Pancreas (tissue), 10 donors: Measurements from ENCODE around the gene EPHX1. TPM values are rescaled to one million over a fixed set of nuclear protein-coding genes. Genes with fewer than 3 reads are reported as not detected.

ENCODE experiments used
- ATAC-seq, 4 donors: fragments of 200-7000 bp; cut with Tn5 transposase; one replicate each; pipeline versions ENCODE4 v1.8.0 to v1.9.1; 2020; ENCODE audit warnings: mild to moderate bottlenecking in 4 of 4, moderate library complexity in 4 of 4
- DNase-seq, 6 donors: peaks; one replicate each; pipeline ENCODE4 v3.0.0-alpha.2; 2020
- FAIRE-seq: peaks from 2 replicates; lab custom pipeline; 2012; peaks lifted over from hg19 to GRCh38; lab: Jason Lieb, UNC
- H3K27ac ChIP-seq, 4 donors: fragments of 200-600 bp; sonication (generic); 1 replicate in 3 of 4; 2 replicates in 1 of 4; pipeline versions ENCODE4 v1.5.0 to v1.8.0; 2020
- H3K27me3 ChIP-seq, 4 donors: fragments of 200-600 bp; one replicate each; pipeline ENCODE4 v1.8.0; 2021
- H3K36me3 ChIP-seq, 3 donors: fragments of 200-600 bp; sonication (generic) in 1 of 3; one replicate each; pipeline versions ENCODE4 v1.5.0 to v1.8.0; 2020 to 2021
- H3K4me1 ChIP-seq, 3 donors: fragments of 200-600 bp; one replicate each; pipeline ENCODE4 v1.8.0; 2021
- H3K4me3 ChIP-seq, 4 donors: fragments of 200-600 bp; sonication (generic) in 2 of 4; one replicate each; pipeline versions ENCODE4 v1.5.0 to v1.8.0; 2020 to 2021
- H3K9me3 ChIP-seq, 4 donors: fragments of 200-600 bp; one replicate each; pipeline ENCODE4 v1.8.0; 2021
- WGBS, 2 donors: extraction: QIAGEN DNeasy Blood & Tissue Kit; methylation state at CpG; one replicate each; pipeline ENCODE4 v1.1.7; 2013; 5-methylcytosine and 5-hydroxymethylcytosine counted together
- intact Hi-C, 3 donors: fragments of 100-400 bp; cut with DNase I; formaldehyde crosslinking; loops; one replicate each; pipeline versions ENCODE4 v1.11.1 to v1.14.2; 2022
- polyA plus RNA-seq, 2 donors: library from polyadenylated mRNA; stranded (reverse); fragments of 200-250 nt; gene quantifications; one replicate each; pipeline ENCODE4 v1.2.3, GENCODE V29; 2013
- total RNA-seq, 6 donors: library from RNA; stranded (reverse); fragmentation: NEBNext Ultra II Directional in 4 of 6; extraction: Animal tissue kit (Norgen Biotek cat#: 25700) in 4 of 6; gene quantifications; one replicate each; pipeline versions ENCODE4 v1.2.1 to v1.2.4, GENCODE V29; 2021 to 2023
- TF ChIP-seq, protein P1 (sequence below), 4 donors: fragments of 200-600 bp; sonication (generic) in 3 of 4; IDR thresholded peaks; one replicate each; pipeline versions ENCODE4 v1.5.0 to v1.8.0; 2021; ENCODE audit warnings: antibody characterized with exemption in 4 of 4
- donor health status: healthy with polysubstance abuse.
- donor health status: DM: no; HTN: no; CAD: no; lungs with moderate emphysema.
- donor health status: DM: no; HTN: no; CAD: no.
- donor health status: control.
- donor health status: control.
- donor health status: Bipolar disorder and iron deficiency.
- donor health status: DM: yes; HTN: yes; CAD: no.
- donor health status: DM: no; HTN: no; CAD: no.
- donor health status: DM: no; HTN: no; CAD: no.
- donor health status: DM: yes; HTN: yes; CAD: no.

EPHX1 gene
- total and polyA plus RNA-seq, 8 donors = 26.1 to 168 (median 124) TPM

DNA sequence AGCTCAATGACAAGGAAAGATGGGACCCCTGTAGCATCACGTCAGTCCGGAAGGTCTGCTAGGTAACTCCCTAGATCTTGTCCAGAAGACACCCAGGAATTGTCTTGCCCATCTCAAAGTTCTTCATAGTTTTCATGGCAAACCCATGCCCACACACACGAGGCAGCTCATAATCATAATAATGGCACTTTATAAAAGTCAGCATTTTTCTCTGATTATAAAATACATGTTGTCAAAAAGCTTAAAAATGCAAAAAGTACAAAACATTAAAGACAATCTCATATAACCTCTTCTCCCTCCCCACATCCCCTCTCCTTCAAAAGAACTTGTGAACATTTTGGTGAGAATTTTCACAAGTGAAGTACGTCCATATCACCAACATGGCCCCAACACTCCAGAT lies 30.8 kb downstream of the EPHX1 start:
- ATAC-seq = no peak
- Histone ChIP-seq H3K36me3 (peaks cover 0 to 57% (median 28%) of the 10 kb centered on the region in 3 donors), H3K27me3 (no peaks in the 10 kb centered on the region), H3K4me3 (no peak overlapping the region), H3K4me1 (peaks cover 0 to 5% (median under 1%) of the 10 kb centered on the region in 3 donors), H3K27ac (no peak overlapping the region), H3K9me3 (no peaks in the 10 kb centered on the region)
- DNase-seq = peak in 1 of 6 donors; percentile 3
- FAIRE-seq = no peak
- intact Hi-C loops = loop anchor here in 1 of 3 donors (5.0 kb wide), 1 partner anchor 58 kb away; no protein-coding TSS in a partner anchor
- 87 to 93% methylated on average over 4 of the region's 4 CpGs for WGBS, 2 donors
- TF ChIP-seq, protein P1, sequence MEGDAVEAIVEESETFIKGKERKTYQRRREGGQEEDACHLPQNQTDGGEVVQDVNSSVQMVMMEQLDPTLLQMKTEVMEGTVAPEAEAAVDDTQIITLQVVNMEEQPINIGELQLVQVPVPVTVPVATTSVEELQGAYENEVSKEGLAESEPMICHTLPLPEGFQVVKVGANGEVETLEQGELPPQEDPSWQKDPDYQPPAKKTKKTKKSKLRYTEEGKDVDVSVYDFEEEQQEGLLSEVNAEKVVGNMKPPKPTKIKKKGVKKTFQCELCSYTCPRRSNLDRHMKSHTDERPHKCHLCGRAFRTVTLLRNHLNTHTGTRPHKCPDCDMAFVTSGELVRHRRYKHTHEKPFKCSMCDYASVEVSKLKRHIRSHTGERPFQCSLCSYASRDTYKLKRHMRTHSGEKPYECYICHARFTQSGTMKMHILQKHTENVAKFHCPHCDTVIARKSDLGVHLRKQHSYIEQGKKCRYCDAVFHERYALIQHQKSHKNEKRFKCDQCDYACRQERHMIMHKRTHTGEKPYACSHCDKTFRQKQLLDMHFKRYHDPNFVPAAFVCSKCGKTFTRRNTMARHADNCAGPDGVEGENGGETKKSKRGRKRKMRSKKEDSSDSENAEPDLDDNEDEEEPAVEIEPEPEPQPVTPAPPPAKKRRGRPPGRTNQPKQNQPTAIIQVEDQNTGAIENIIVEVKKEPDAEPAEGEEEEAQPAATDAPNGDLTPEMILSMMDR (IDR thresholded peaks at IDR 0.05) = no peak

DNA sequence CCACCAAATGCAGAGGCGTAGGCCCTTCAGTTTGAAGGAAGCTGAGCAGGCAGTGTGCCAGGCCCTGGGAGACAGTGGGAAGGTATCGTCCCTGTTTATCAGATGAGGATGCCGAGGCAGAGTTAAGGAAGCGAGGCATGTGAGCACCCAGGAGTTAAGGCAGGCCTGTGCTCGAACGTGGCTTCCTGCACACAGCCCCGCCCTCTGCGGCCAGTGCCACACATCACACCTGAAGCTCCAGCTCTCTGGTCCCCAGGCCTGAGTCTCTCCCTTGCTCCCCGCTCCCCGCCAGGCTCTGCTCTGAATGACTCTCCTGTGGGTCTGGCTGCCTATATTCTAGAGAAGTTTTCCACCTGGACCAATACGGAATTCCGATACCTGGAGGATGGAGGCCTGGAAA lies 32.1 kb downstream of the EPHX1 start:
- Histone ChIP-seq H3K4me3 (no peak overlapping the region), H3K36me3 (peaks cover 0 to 70% (median 40%) of the 10 kb centered on the region in 3 donors), H3K27ac (no peak overlapping the region), H3K9me3 (no peaks in the 10 kb centered on the region), H3K4me1 (peaks cover 0 to 4% (median under 1%) of the 10 kb centered on the region in 3 donors), H3K27me3 (no peaks in the 10 kb centered on the region)
- intact Hi-C loops = loop anchor here in 1 of 3 donors (5.0 kb wide), 1 partner anchor 60 kb away; no protein-coding TSS in a partner anchor
- WGBS, 2 donors = 70 to 78% methylated on average over 12 of the region's 12 CpGs
- ATAC-seq (no peak), DNase-seq (peak in 1 of 6 donors; percentile 53), FAIRE-seq (no peak)
- TF ChIP-seq, protein P1 (IDR thresholded peaks at IDR 0.05) = no peak

- 74 to 82% methylated on average over 6 of the region's 6 CpGs for WGBS, 2 donors
- DNase-seq (peak in 1 of 6 donors; percentile 35), ATAC-seq (no peak), FAIRE-seq (no peak)
- TF ChIP-seq, protein P1 (IDR thresholded peaks at IDR 0.05) = no peak
- intact Hi-C loops = loop anchor here in 1 of 3 donors (5.0 kb wide), 1 partner anchor 61 kb away; no protein-coding TSS in a partner anchor
- Histone ChIP-seq H3K36me3 (peaks cover 0 to 73% (median 40%) of the 10 kb centered on the region in 3 donors), H3K27me3 (no peaks in the 10 kb centered on the region), H3K9me3 (no peaks in the 10 kb centered on the region), H3K4me1 (peaks cover 2 to 9% (median 9%) of the 10 kb centered on the region in 3 donors), H3K27ac (no peak overlapping the region), H3K4me3 (no peak overlapping the region)
These were observed 33.0 kb downstream of the EPHX1 start for GRCh38 chr1:225842788-225843425.

DNA sequence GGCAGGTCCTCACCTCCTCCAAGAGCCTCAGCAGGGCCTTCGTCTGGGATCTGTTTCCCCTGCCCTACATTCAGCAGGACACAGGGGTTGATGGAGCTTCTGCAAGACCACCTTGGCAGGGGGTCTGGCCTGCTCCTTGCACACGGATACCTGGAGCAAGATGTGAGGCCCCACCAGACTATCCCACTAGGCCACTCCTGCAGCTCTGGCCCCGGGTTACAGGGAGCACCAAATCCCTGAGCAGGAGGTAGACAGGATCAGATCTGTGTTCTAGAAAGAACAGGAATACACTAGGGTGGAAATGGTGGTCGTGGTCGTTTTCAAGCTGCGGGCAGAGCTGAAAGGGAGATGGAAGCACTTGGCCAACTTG lies 33.5 kb downstream of the EPHX1 start:
- H3K4me1 ChIP-seq = peaks cover 6 to 14% (median 9%) of the 10 kb centered on the region in 3 donors
- no peaks in the 10 kb centered on the region for H3K27me3 ChIP-seq
- FAIRE-seq (no peak), ATAC-seq (no peak), DNase-seq (peak in 1 of 6 donors; percentile 35)
- no peaks in the 10 kb centered on the region for H3K9me3 ChIP-seq
- H3K4me3 ChIP-seq = no peak overlapping the region
- peaks cover 0 to 69% (median 39%) of the 10 kb centered on the region in 3 donors for H3K36me3 ChIP-seq
- TF ChIP-seq, protein P1 (IDR thresholded peaks at IDR 0.05) = no peak
- intact Hi-C loops = loop anchor here in 1 of 3 donors (5.0 kb wide), 1 partner anchor 61 kb away; no protein-coding TSS in a partner anchor
- H3K27ac ChIP-seq = no peak overlapping the region
- WGBS, 2 donors = 72 to 81% methylated on average over 6 of the region's 6 CpGs
